ENCODE results near the gene HEXIM1.

The HEXIM1 gene

DNA sequence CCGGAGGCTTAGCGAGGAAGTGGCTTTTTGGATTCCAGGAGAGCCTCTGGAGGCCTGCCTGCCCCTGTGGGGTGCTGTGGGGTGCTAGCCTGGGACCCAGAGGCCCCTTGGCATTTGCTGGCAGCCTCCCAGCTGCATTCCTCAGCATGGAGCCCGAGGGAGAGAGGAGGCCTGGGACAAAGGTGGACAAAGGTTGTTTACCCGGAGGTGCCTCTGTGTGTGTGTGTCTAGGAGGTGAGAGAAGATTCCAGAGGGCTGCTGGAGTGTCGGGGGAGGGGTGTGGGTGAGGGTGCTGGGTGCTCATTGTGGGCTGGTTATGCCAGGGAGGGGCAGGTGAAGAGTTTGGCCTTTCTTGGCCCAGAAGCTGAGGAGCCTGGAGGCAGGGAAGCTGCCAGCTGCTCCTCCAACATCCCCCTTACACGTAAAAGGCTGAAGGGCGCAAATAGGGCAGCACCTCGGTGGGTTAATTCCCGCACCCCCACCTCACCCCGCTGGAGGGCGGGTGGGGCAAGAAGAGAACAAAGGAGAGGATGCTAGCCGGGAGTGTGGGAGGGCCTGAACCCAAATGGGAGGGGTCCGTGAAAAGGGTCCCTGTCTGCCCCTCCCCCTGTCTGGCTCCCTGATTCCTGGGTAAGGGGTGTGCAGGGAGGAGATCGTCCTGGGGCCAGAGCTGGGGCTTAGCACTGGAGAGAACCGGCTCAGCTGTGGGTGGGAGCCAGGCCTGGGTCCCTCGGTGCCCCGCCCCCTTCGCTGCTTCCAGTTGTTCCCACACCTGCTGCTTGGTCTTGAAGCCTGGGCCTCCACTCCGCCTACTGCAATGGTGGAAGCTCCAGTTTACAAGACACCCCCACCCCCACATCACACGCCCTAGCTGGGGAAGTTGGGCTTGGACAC lies 23.3 kb downstream of the HEXIM1 start:
- TF ChIP-seq, protein P1, sequence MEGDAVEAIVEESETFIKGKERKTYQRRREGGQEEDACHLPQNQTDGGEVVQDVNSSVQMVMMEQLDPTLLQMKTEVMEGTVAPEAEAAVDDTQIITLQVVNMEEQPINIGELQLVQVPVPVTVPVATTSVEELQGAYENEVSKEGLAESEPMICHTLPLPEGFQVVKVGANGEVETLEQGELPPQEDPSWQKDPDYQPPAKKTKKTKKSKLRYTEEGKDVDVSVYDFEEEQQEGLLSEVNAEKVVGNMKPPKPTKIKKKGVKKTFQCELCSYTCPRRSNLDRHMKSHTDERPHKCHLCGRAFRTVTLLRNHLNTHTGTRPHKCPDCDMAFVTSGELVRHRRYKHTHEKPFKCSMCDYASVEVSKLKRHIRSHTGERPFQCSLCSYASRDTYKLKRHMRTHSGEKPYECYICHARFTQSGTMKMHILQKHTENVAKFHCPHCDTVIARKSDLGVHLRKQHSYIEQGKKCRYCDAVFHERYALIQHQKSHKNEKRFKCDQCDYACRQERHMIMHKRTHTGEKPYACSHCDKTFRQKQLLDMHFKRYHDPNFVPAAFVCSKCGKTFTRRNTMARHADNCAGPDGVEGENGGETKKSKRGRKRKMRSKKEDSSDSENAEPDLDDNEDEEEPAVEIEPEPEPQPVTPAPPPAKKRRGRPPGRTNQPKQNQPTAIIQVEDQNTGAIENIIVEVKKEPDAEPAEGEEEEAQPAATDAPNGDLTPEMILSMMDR (IDR thresholded peaks at IDR 0.05; ENCODE audit: low read depth, low read length, missing control alignments): no peak
- in situ Hi-C loops (cut with HindIII; ENCODE audit: low sequenced_read_pairs): no loop called here
- no peak overlapping the region for H3K4me3 ChIP-seq (ENCODE audit: low read depth, low read length)
- no peak for DNase-seq (ENCODE audit: low read depth)

DNA sequence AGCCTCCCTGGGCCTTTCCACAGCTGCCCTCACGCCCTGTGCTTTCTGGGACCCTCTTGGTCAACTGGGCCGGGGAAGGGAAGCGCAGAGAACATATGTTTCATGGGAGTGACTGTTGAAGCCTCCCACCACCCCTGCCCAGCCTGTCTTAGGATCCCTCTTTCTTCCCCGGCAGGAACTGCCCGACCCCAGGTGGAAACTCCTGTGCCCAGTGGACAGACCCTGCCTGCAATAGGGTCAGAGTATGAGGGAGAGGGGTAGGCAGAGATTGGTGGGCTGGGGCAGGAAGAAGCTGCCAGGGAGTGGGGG lies 23.9 kb downstream of the HEXIM1 start:
- TF ChIP-seq, protein P1 (IDR thresholded peaks at IDR 0.05; ENCODE audit: low read depth, low read length, missing control alignments): no peak
- H3K4me3 ChIP-seq (ENCODE audit: low read depth, low read length): no peak overlapping the region
- in situ Hi-C loops (cut with HindIII; ENCODE audit: low sequenced_read_pairs): no loop called here
- DNase-seq (ENCODE audit: low read depth): no peak

DNA sequence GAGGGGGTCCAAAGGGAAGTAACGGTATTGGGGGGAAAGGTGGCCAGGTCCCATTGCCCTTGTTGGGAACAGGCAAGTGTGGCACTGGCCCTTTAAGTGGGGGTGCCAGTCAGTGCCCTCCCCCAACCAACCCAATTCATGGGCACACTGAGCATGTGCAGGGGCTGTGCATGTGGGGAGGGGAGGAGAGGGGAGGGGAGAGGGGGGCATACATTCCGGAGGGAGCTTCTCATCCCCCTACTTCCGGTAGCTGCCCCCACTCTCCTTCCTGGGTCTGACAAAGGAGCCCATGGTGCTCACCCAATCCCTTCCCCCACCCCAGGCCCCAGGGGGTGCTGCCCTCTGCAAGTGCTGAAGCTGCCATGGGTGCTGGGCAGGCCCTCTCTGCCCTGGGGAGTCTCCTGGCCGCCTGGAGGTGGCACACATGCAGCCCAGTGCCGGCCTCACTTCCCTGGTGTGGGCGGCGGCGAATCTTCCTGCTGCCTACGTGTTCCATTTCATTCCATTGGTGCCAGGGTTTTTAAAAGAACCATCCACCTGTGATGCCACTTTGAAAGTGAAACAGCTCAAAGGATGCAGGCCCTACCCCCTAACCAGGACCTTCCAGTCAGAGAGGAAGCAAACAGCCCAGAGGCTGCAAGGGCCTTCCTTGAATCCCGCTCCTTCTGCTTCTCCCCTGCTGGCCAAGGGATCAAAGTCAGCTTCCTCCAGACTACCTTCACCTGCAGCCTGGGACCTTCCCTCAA lies 24.4 kb downstream of the HEXIM1 start:
- TF ChIP-seq, protein P1 (IDR thresholded peaks at IDR 0.05; ENCODE audit: low read depth, low read length, missing control alignments): no peak
- no peak for DNase-seq (ENCODE audit: low read depth)
- in situ Hi-C loops (cut with HindIII; ENCODE audit: low sequenced_read_pairs): no loop called here
- no peak overlapping the region for H3K4me3 ChIP-seq (ENCODE audit: low read depth, low read length)

DNA sequence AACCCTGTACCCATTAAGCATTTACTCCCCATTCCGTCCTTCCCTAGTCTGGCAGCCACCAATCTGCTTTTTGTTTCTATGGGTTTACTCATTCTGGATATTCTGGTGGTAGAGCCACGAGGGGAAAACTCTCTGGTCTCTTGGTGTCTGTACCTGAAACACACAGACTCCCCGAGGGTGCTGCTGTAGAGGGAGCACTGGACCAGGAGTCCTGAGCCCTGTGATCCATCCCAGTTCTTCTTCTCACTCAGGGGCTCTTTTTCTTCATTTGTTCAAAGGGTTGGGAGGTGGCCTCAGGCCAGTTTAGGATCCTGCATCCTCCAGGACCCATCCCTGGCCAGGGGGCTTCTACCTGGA lies 27.5 kb downstream of the HEXIM1 start:
- no peak for DNase-seq (ENCODE audit: low read depth)
- in situ Hi-C loops (cut with HindIII; ENCODE audit: low sequenced_read_pairs): no loop called here
- H3K4me3 ChIP-seq (ENCODE audit: low read depth, low read length): no peak overlapping the region
- TF ChIP-seq, protein P1 (IDR thresholded peaks at IDR 0.05; ENCODE audit: low read depth, low read length, missing control alignments): no peak

DNA sequence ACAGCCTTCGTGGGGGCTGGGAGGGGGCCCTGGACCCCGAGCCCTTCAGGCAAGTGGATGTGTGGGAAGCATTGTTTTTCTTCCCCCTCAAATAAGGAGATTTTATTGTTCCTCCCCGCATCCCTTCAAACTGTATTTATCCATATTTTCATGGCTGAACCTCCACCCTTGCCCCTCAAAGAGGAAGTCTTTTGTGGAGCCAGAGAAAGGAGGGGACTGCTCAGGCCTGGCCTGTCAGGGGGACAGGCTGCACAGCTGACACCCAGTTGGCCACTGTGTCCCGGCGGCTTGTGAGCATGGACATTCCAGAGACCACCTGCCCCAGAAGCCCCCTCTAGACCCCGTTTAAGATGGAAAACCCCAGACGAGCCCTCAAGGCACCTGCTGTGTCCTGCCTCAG lies 29.3 kb downstream of the HEXIM1 start:
- no peak overlapping the region for H3K4me3 ChIP-seq (ENCODE audit: low read depth, low read length)
- in situ Hi-C loops (cut with HindIII; ENCODE audit: low sequenced_read_pairs): no loop called here
- DNase-seq (ENCODE audit: low read depth): no peak
- TF ChIP-seq, protein P1 (IDR thresholded peaks at IDR 0.05; ENCODE audit: low read depth, low read length, missing control alignments): no peak

DNA sequence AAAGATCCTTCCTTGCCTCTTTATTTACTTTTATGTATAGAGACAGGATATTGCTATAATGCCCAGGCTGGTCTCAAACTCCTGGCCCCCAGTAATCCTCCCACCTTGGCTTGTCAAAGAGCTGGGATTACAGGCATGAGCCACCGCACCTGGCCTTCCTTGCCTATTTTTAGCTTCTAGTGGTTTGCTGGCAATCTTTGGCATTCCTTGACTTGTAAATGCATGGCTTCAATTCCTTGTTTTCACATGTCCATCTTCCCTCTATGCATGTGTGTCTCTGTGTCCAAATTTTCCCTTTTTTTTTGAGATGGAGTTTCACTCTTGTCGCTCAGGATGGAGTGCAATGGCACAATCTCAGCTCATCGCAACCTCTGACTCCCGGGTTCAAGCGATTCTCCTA lies 35.9 kb downstream of the HEXIM1 start:
- DNase-seq (ENCODE audit: low read depth): no peak
- TF ChIP-seq, protein P1 (IDR thresholded peaks at IDR 0.05; ENCODE audit: low read depth, low read length, missing control alignments): no peak
- in situ Hi-C loops (cut with HindIII; ENCODE audit: low sequenced_read_pairs): no loop called here
- no peak overlapping the region for H3K4me3 ChIP-seq (ENCODE audit: low read depth, low read length)

Data from astrocyte of the cerebellum (primary cell).